ENCODE results near the gene NIN. TPM values are rescaled to one million over a fixed set of nuclear protein-coding genes. Genes with fewer than 3 reads are reported as not detected.

The NIN gene
- total RNA-seq, 1 experiment from 2014 or later = 37.1 TPM

- H3K4me3 ChIP-seq (ENCODE audit: low read depth in 2 of 2, low read length in 2 of 2) = peak overlapping the region in 1 of 2 experiments; percentile 63; a peak in 2 of 4 replicates
- no TSS peak for BruUV-seq (replicated peaks)
- DNase-seq (ENCODE audit: low read depth, low spot score) (no peak), ATAC-seq (no peak)
- TF ChIP-seq SIN3A (IDR thresholded peaks at IDR 0.05; ENCODE audit: borderline replicate concordance, insufficient read depth, low read depth, low read length) (no peak), REST (IDR thresholded peaks at IDR 0.05; ENCODE audit: insufficient read depth in 1 of 2, low read depth in 2 of 2, low read length in 1 of 2) (no peak), POLR2AphosphoS5 (IDR thresholded peaks at IDR 0.05; ENCODE audit: low read depth, low read length) (no peak), TCF7L2 (IDR thresholded peaks at IDR 0.05; ENCODE audit: low read depth, low read length) (no peak)
- TF ChIP-seq, protein P1, sequence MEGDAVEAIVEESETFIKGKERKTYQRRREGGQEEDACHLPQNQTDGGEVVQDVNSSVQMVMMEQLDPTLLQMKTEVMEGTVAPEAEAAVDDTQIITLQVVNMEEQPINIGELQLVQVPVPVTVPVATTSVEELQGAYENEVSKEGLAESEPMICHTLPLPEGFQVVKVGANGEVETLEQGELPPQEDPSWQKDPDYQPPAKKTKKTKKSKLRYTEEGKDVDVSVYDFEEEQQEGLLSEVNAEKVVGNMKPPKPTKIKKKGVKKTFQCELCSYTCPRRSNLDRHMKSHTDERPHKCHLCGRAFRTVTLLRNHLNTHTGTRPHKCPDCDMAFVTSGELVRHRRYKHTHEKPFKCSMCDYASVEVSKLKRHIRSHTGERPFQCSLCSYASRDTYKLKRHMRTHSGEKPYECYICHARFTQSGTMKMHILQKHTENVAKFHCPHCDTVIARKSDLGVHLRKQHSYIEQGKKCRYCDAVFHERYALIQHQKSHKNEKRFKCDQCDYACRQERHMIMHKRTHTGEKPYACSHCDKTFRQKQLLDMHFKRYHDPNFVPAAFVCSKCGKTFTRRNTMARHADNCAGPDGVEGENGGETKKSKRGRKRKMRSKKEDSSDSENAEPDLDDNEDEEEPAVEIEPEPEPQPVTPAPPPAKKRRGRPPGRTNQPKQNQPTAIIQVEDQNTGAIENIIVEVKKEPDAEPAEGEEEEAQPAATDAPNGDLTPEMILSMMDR (IDR thresholded peaks at IDR 0.05) = no peak
- ChIA-PET CTCF (interaction anchor here (1.9 kb wide), 1 partner anchor 31 kb away, joined by 11 read pairs; no protein-coding TSS in a partner anchor), POLR2A (no interaction called here)
- H3K27ac ChIP-seq (ENCODE audit: low read length) = no peak overlapping the region
- no peaks in the 10 kb centered on the region for H3K9me3 ChIP-seq (ENCODE audit: control insufficient read depth, insufficient read depth, low read depth, low read length)
- intact Hi-C loops (cut with micrococcal nuclease; ENCODE audit: unreplicated experiment) (no loop called here), in situ Hi-C loops (cut with HindIII; ENCODE audit: low pct_unique_long_range_greater_than_20kb, low sequenced_read_pairs) (no loop called here)
- peaks cover 6% of the 10 kb centered on the region; the same call in 1 of the 2 replicates for H3K4me1 ChIP-seq (ENCODE audit: control insufficient read depth, insufficient read depth, low read length)
- H3K27me3 ChIP-seq (ENCODE audit: control insufficient read depth, insufficient read depth, low read length) = no peaks in the 10 kb centered on the region
- H3K36me3 ChIP-seq (ENCODE audit: control insufficient read depth, insufficient read depth, low read length) = no peaks in the 10 kb centered on the region
These were observed 2.1 kb downstream of the NIN start for GRCh38 chr14:50828721-50829488.

DNA sequence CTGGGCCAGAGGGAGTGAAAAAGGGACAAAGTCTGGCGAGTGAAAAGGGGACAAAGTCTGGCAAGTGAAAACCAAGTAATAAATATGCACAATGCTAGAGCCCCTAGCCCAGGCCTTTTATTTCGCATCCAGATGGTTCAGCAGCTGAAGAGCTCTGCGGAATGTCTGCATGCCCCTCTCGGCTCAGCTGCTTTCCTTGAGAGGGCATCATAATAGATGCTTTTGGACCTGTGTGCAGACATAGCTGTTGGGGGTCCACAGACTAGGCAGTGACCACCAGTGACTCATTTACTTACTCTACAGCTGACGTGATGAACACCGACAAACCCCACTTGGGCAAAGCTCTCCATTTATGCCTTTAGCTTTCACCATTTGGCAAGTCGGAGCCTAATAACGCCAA is 4.3 kb downstream of the NIN start:
- DNase-seq (ENCODE audit: low read depth, low spot score) (no peak), ATAC-seq (no peak)
- TF ChIP-seq POLR2AphosphoS5 (IDR thresholded peaks at IDR 0.05; ENCODE audit: low read depth, low read length) (no peak), TCF7L2 (IDR thresholded peaks at IDR 0.05; ENCODE audit: low read depth, low read length) (no peak), SIN3A (IDR thresholded peaks at IDR 0.05; ENCODE audit: borderline replicate concordance, insufficient read depth, low read depth, low read length) (no peak), REST (IDR thresholded peaks at IDR 0.05; ENCODE audit: insufficient read depth in 1 of 2, low read depth in 2 of 2, low read length in 1 of 2) (no peak)
- TF ChIP-seq, protein P1 (IDR thresholded peaks at IDR 0.05) = no peak
- CTCF ChIA-PET = no interaction called here
- no peaks in the 10 kb centered on the region for H3K9me3 ChIP-seq (ENCODE audit: control insufficient read depth, insufficient read depth, low read depth, low read length)
- H3K4me3 ChIP-seq (ENCODE audit: low read depth in 2 of 2, low read length in 2 of 2) = no peak overlapping the region
- no peaks in the 10 kb centered on the region for H3K27me3 ChIP-seq (ENCODE audit: control insufficient read depth, insufficient read depth, low read length)
- intact Hi-C loops (cut with micrococcal nuclease; ENCODE audit: unreplicated experiment) = no loop called here
- BruUV-seq (replicated peaks) = no TSS peak
- POLR2A ChIA-PET = no interaction called here
- no peaks in the 10 kb centered on the region for H3K36me3 ChIP-seq (ENCODE audit: control insufficient read depth, insufficient read depth, low read length)
- no peak overlapping the region for H3K27ac ChIP-seq (ENCODE audit: low read length)
- in situ Hi-C loops (cut with HindIII; ENCODE audit: low pct_unique_long_range_greater_than_20kb, low sequenced_read_pairs) = no loop called here
- peaks cover 9% of the 10 kb centered on the region; the same call in 1 of the 2 replicates for H3K4me1 ChIP-seq (ENCODE audit: control insufficient read depth, insufficient read depth, low read length)
